ENCODE results near the gene BAIAP3. TPM values are rescaled to one million over a fixed set of nuclear protein-coding genes. Genes with fewer than 3 reads are reported as not detected.
A peak's percentile ranks its signal among the peaks of the same experiment; 100 is the strongest.

BAIAP3 gene
- polyA plus RNA-seq, 1 donor from 2014 or later = 65.2 TPM

- Histone ChIP-seq H2AFZ (ENCODE audit: low read depth, low read length) (peak overlapping the region; percentile 33), H3K4me3 (ENCODE audit: low read length) (peak overlapping the region; percentile 76), H3K36me3 (ENCODE audit: insufficient read depth, low read length) (no peaks in the 10 kb centered on the region), H3K79me2 (replicated peaks; ENCODE audit: insufficient read depth, low read length) (peaks cover 34% of the 10 kb centered on the region), H3K9ac (ENCODE audit: low read length) (peak overlapping the region; percentile 94), H4K20me1 (ENCODE audit: insufficient read depth) (peaks cover 33% of the 10 kb centered on the region), H3K4me2 (ENCODE audit: low read length) (peak overlapping the region; percentile 48), H3K9me2 (ENCODE audit: insufficient read depth, low read length) (no peaks in the 10 kb centered on the region), H3K9me3 (ENCODE audit: low read length) (no peaks in the 10 kb centered on the region), H3K27me3 (ENCODE audit: insufficient read depth, low read depth, low read length) (no peaks in the 10 kb centered on the region), H3F3A (ENCODE audit: insufficient read depth, low read length, poor library complexity, severe bottlenecking) (no peaks in the 10 kb centered on the region), H3K27ac (ENCODE audit: low read length) (peak overlapping the region; percentile 57)
- TF ChIP-seq REST (IDR thresholded peaks at IDR 0.05; ENCODE audit: borderline replicate concordance) = peak; percentile 18
- TF ChIP-seq EZH2 (IDR thresholded peaks at IDR 0.05; ENCODE audit: borderline replicate concordance, insufficient read depth, low read length, poor library complexity, severe bottlenecking) = no peak
- peak; percentile 52 for TF ChIP-seq POLR2AphosphoS5 (IDR thresholded peaks at IDR 0.05)
- no peak for TF ChIP-seq MXI1 (conservative IDR thresholded peaks at IDR 0.05; ENCODE audit: poor library complexity, severe bottlenecking)
- peak; percentile 26 for TF ChIP-seq TAF1 (IDR thresholded peaks at IDR 0.05; ENCODE audit: low read depth)
- no peak for TF ChIP-seq RAD21 (conservative IDR thresholded peaks at IDR 0.05)
These were observed 25.1 kb upstream of the BAIAP3 start for GRCh38 chr16:1308036-1308976.

GRCh38 chr16:1308977-1309885 lies 24.2 kb upstream of the BAIAP3 start, which contains the start of gene UBE2I:
TSS of gene UBE2I (plus strand) at chr16:1309636. CDS start at chr16:1314031, 4,395 bp downstream.
- H2AFZ ChIP-seq (ENCODE audit: low read depth, low read length) = peak within 1 kb of the TSS; percentile 51
- H3K79me2 ChIP-seq (replicated peaks; ENCODE audit: insufficient read depth, low read length) = peaks cover 44% of the 10 kb centered on the region
- peak within 1 kb of the TSS; percentile 93 for H3K4me2 ChIP-seq (ENCODE audit: low read length)
- H3K36me3 ChIP-seq (ENCODE audit: insufficient read depth, low read length) = no peaks in the 10 kb centered on the region
- peak within 1 kb of the TSS; percentile 94 for H3K9ac ChIP-seq (ENCODE audit: low read length)
- peak within 1 kb of the TSS; percentile 94 for H3K27ac ChIP-seq (ENCODE audit: low read length)
- H4K20me1 ChIP-seq (ENCODE audit: insufficient read depth) = peaks cover 42% of the 10 kb centered on the region
- no peaks in the 10 kb centered on the region for H3K27me3 ChIP-seq (ENCODE audit: insufficient read depth, low read depth, low read length)
- no peaks in the 10 kb centered on the region for H3K9me3 ChIP-seq (ENCODE audit: low read length)
- H3F3A ChIP-seq (ENCODE audit: insufficient read depth, low read length, poor library complexity, severe bottlenecking) = no peaks in the 10 kb centered on the region
- TF ChIP-seq CTCF (IDR thresholded peaks at IDR 0.05; ENCODE audit: poor library complexity, severe bottlenecking) (no peak), EP300 (conservative IDR thresholded peaks at IDR 0.05; ENCODE audit: poor library complexity, severe bottlenecking) (peak; percentile 51), RAD21 (conservative IDR thresholded peaks at IDR 0.05) (no peak), POLR2AphosphoS5 (IDR thresholded peaks at IDR 0.05) (peak; percentile 91), SMC3 (conservative IDR thresholded peaks at IDR 0.05; ENCODE audit: poor library complexity) (no peak), REST (IDR thresholded peaks at IDR 0.05; ENCODE audit: borderline replicate concordance) (peak; percentile 6), TAF1 (IDR thresholded peaks at IDR 0.05; ENCODE audit: low read depth) (peak; percentile 10), EZH2 (IDR thresholded peaks at IDR 0.05; ENCODE audit: borderline replicate concordance, insufficient read depth, low read length, poor library complexity, severe bottlenecking) (no peak), MXI1 (conservative IDR thresholded peaks at IDR 0.05; ENCODE audit: poor library complexity, severe bottlenecking) (peak; percentile 44)
- peak within 1 kb of the TSS; percentile 81 for H3K4me3 ChIP-seq (ENCODE audit: low read length)
- no peaks in the 10 kb centered on the region for H3K9me2 ChIP-seq (ENCODE audit: insufficient read depth, low read length)

Data from neural cell (in vitro differentiated cells).